Erythroblast (primary cell): Measurements from ENCODE around the gene SLC25A10.

Experiments used
- GATA1 ChIP-seq: IDR thresholded peaks from 2 replicates; pipeline ENCODE4 v1.6.1; 2011; ENCODE audit warnings: low read depth, mild to moderate bottlenecking, control low read depth, low read length, moderate library complexity
- POLR2A ChIP-seq: IDR thresholded peaks from 2 replicates; pipeline ENCODE4 v1.6.1; 2011; ENCODE audit warnings: mild to moderate bottlenecking, low read length

DNA sequence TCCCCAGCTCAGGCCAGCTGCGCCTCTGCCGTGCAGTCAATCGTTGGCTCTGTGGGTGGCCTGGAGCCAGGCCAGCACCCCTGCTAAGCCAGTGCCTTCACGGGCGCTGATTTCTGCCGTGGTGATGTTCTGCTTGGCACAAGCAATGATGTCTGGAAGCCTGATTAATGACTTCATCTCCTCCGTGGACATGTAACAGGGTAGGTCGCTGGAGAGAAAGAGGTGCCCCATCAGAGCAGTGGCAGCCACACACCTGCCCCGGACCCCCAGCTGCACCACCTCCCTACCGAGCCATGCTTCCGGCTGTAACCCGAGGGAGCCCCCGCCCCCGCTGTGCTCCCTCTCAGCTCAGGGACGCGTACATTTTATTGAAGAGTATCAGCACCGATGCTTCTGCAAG is 30.4 kb upstream of the SLC25A10 start:
- TF ChIP-seq POLR2A (no peak), GATA1 (no peak)
